ENCODE measurements around the gene CLSTN2.

Gene CLSTN2

GRCh38 chr3:140273542-140274195, 338.7 kb downstream of the CLSTN2 start:
- DNase-seq = no peak

- DNase-seq = no peak
These were observed 339.4 kb downstream of the CLSTN2 start for GRCh38 chr3:140274429-140274828.

GRCh38 chr3:140276703-140277102, 341.7 kb downstream of the CLSTN2 start:
- no peak for DNase-seq

GRCh38 chr3:140277886-140278285, 342.9 kb downstream of the CLSTN2 start:
- DNase-seq = no peak

- no peak for DNase-seq
These were observed 349.4 kb downstream of the CLSTN2 start for GRCh38 chr3:140284372-140284771.

GRCh38 chr3:140285380-140285779, 350.4 kb downstream of the CLSTN2 start:
- DNase-seq = no peak

GRCh38 chr3:140288595-140288994, 353.6 kb downstream of the CLSTN2 start:
- DNase-seq = no peak

GRCh38 chr3:140290105-140290504, 355.1 kb downstream of the CLSTN2 start:
- DNase-seq = no peak

- DNase-seq = no peak
These were observed 357.2 kb downstream of the CLSTN2 start for GRCh38 chr3:140292170-140292569.

- peak in 2 of 58 donors; percentile 8 to 25 for DNase-seq
These were observed 357.7 kb downstream of the CLSTN2 start for GRCh38 chr3:140292684-140293083.

GRCh38 chr3:140294058-140294457, 359.1 kb downstream of the CLSTN2 start:
- DNase-seq = no peak

- no peak for DNase-seq
These were observed 361.9 kb downstream of the CLSTN2 start for GRCh38 chr3:140296796-140297352.

GRCh38 chr3:140298043-140298442, 363.1 kb downstream of the CLSTN2 start:
- no peak for DNase-seq

GRCh38 chr3:140298569-140299070, 363.6 kb downstream of the CLSTN2 start:
- no peak for DNase-seq

GRCh38 chr3:140303875-140304274, 368.9 kb downstream of the CLSTN2 start:
- no peak for DNase-seq

GRCh38 chr3:140308535-140308934, 373.6 kb downstream of the CLSTN2 start:
- no peak for DNase-seq

- no peak for DNase-seq
These were observed 376.4 kb downstream of the CLSTN2 start for GRCh38 chr3:140311428-140311827.

GRCh38 chr3:140315955-140316354, 381.0 kb downstream of the CLSTN2 start:
- DNase-seq = peak in 1 of 58 donors; percentile 5

- DNase-seq = no peak
These were observed 381.5 kb downstream of the CLSTN2 start for GRCh38 chr3:140316466-140316865.

GRCh38 chr3:140316868-140317400, 381.9 kb downstream of the CLSTN2 start:
- no peak for DNase-seq

GRCh38 chr3:140319739-140320138, 384.8 kb downstream of the CLSTN2 start:
- no peak for DNase-seq

GRCh38 chr3:140323561-140323960, 388.6 kb downstream of the CLSTN2 start:
- no peak for DNase-seq

GRCh38 chr3:140332131-140332530, 397.1 kb downstream of the CLSTN2 start:
- no peak for DNase-seq

Data from anterior cingulate cortex (tissue), 58 donors.